ENCODE data around the gene GPR65. TPM values are rescaled to one million over a fixed set of nuclear protein-coding genes. Genes with fewer than 3 reads are reported as not detected.

GPR65 gene
- total RNA-seq, 4 donors from 2014 or later = 0.23 to 0.25 (median 0.23) TPM; not detected in 1

DNA sequence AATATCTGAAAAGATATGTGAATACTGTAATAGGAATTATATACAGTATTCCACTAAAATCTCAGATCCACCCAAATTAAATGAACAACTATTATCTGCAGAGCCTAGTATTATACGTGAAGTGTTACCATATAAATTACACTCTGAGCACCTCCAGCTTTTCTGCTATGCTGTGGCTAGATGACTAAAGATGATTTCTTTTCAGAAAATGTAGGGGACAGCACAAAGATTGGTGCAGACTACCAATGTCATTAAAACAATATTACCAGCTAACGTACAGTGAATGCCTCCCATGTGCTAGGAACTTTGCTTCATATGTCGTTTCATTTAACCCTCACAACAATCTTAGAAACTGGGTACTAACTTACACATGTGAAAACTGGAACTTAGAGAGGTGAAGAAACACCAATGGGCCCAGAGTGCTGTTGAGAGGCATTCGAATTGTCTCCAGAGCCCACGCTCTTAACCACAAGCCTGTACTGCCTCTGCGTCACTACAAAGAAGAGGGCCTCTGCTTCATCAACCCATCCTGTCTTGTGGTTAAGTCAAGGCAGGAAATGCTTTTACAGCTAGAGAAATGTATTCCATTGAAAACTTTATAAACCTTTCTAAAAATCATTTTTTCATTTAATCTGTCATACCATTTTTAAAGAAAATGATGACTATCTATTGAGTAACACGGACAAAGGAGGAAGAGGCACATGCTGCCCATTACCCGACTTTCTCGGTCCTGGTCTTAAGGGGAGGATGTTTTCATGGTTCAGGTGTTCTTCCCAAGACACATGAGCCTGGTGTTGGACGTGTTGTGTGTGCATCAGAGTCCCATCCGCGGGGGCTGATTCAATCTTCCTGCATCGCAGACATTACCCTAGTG lies 1.3 kb downstream of the GPR65 start:
- 77 to 80% methylated on average over 13 of the region's 13 CpGs for WGBS, 2 donors
- TF ChIP-seq, protein P1, sequence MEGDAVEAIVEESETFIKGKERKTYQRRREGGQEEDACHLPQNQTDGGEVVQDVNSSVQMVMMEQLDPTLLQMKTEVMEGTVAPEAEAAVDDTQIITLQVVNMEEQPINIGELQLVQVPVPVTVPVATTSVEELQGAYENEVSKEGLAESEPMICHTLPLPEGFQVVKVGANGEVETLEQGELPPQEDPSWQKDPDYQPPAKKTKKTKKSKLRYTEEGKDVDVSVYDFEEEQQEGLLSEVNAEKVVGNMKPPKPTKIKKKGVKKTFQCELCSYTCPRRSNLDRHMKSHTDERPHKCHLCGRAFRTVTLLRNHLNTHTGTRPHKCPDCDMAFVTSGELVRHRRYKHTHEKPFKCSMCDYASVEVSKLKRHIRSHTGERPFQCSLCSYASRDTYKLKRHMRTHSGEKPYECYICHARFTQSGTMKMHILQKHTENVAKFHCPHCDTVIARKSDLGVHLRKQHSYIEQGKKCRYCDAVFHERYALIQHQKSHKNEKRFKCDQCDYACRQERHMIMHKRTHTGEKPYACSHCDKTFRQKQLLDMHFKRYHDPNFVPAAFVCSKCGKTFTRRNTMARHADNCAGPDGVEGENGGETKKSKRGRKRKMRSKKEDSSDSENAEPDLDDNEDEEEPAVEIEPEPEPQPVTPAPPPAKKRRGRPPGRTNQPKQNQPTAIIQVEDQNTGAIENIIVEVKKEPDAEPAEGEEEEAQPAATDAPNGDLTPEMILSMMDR (IDR thresholded peaks at IDR 0.05) = no peak
- no peak for TF ChIP-seq POLR2A (IDR thresholded peaks at IDR 0.05)
- intact Hi-C loops (cut with DNase I; ENCODE audit: low total_unique reads) = no loop called here
- no peak overlapping the region for H3K4me3 ChIP-seq (ENCODE audit: low read depth, poor library complexity, severe bottlenecking)
- DNase-seq (ENCODE audit: low spot score in 2 of 2) = no peak

DNA sequence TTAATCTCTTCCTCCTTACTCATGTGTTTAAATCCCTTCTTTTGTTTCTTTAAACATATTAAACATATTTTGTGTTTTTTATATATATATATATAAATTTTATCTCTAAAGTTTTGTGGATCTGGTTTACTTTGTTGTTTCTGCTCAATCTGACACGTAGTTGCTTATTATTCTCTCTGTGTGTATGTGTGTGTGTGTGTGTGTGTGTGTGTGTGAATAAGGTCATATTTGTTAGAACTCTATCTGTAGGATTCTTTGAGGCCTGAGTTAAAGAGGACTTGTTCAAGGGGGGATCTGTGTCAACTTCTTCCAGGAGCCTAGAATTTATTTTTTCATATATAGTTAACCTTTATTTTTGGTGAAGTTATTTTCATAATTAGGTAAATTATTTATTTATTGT lies 2.7 kb downstream of the GPR65 start:
- H3K4me3 ChIP-seq (ENCODE audit: low read depth, poor library complexity, severe bottlenecking) = no peak overlapping the region
- TF ChIP-seq, protein P1 (IDR thresholded peaks at IDR 0.05) = no peak
- TF ChIP-seq POLR2A (IDR thresholded peaks at IDR 0.05) = no peak
- intact Hi-C loops (cut with DNase I; ENCODE audit: low total_unique reads) = no loop called here
- no peak for DNase-seq (ENCODE audit: low spot score in 2 of 2)
- 64 to 66% methylated on average over 1 of the region's 1 CpG for WGBS, 2 donors

DNA sequence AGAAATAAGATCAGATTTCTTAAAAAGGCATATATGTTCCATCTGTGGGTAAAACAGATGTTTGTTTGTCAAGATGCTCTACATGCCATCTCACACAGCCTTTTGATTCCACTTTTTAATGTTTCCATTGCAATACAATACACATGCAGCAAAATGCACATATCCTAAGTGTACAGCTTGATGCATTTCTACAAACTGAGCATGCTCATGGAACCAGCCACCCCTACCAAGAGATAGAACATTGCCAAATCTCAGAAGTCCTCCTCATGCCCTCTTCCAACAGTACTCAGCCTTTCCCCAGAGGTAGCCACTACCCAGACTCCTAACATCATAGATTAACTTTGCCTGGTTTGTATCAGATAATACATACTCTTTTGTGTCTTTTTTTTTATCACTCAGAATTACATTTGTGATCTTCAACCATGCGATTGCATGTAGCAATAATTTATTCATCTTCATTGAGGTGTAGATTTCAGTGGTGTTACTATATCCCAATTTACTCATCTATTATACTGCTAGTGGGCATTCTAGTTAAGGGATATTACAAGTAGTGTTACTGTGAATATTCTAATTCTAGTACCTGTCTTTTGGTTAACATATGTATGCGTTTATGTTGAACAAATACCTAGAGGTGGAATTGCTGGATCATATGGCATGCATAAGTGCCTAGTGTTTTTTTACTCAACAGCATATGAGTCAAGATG lies 3.3 kb downstream of the GPR65 start:
- intact Hi-C loops (cut with DNase I; ENCODE audit: low total_unique reads) = no loop called here

DNA sequence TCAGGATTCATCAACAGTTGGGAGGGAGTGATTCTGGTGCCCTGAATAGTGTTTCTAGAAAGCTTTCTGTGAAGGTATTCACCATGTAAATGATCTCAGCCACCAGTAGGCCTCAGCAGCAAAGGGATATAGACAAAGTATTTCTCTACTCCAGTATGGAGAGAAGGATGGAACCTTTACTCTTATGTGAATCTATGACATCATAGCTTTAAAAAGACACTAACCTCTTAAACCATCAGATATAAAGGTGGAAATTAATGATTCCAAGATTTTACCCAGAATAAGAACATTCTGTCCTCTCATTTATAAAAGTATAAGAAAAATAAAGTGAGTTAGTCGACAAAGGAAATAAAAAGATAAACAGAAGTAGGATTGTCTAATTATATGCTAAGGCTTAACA lies 4.6 kb downstream of the GPR65 start:
- TF ChIP-seq, protein P1 (IDR thresholded peaks at IDR 0.05) = no peak
- TF ChIP-seq POLR2A (IDR thresholded peaks at IDR 0.05) = no peak
- no peak for DNase-seq (ENCODE audit: low spot score in 2 of 2)
- no peak overlapping the region for H3K4me3 ChIP-seq (ENCODE audit: low read depth, poor library complexity, severe bottlenecking)
- intact Hi-C loops (cut with DNase I; ENCODE audit: low total_unique reads) = no loop called here
- 93 to 94% methylated on average over 1 of the region's 1 CpG for WGBS, 2 donors

More for the DNA sequence above, 3.3 kb downstream of the GPR65 start:
- no peak for DNase-seq (ENCODE audit: low spot score in 2 of 2)
- no peak overlapping the region for H3K4me3 ChIP-seq (ENCODE audit: low read depth, poor library complexity, severe bottlenecking)
- WGBS, 2 donors = 86 to 94% methylated on average over 2 of the region's 2 CpGs
- TF ChIP-seq, protein P1 (IDR thresholded peaks at IDR 0.05) = no peak
- TF ChIP-seq POLR2A (IDR thresholded peaks at IDR 0.05) = no peak

DNA sequence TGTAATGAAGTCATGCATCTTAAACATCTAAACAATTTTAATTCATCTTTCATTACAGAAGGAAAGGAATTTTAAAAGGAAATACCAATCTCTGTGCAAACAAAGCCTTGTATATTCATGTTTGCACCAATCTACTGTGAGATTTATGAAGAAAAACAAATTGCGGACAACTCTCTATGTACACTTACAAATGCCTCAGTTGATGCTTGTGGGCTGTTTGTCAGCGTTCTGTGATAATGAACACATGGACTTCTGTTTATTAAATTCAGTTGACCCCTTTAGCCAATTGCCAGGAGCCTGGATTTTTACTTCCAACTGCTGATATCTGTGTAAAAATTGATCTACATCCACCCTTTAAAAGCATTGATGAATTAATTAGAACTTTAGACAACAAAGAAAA lies 5.4 kb downstream of the GPR65 start:
- intact Hi-C loops (cut with DNase I; ENCODE audit: low total_unique reads) = no loop called here
- DNase-seq (ENCODE audit: low spot score in 2 of 2) = no peak
- TF ChIP-seq, protein P1 (IDR thresholded peaks at IDR 0.05) = no peak
- no peak for TF ChIP-seq POLR2A (IDR thresholded peaks at IDR 0.05)
- no peak overlapping the region for H3K4me3 ChIP-seq (ENCODE audit: low read depth, poor library complexity, severe bottlenecking)
- WGBS, 2 donors = 76 to 78% methylated on average over 2 of the region's 2 CpGs

Data from lower leg skin (tissue), 4 donors.